Activated CD4-positive, alpha-beta T cell treated with anti-CD3 and anti-CD28 coated beads, Interleukin-2, amount 50 U/mL, for 16 hours (primary cell): ENCODE results near the gene RNF166.

Source experiments
- DNase-seq: peaks from one replicate; pipeline ENCODE4 v3.0.0-alpha.2; 2020

Gene RNF166

GRCh38 chr16:88739139-88739976 lies 33.1 kb upstream of the RNF166 start:
- DNase-seq = no peak

GRCh38 chr16:88738151-88739084 lies 32.2 kb upstream of the RNF166 start:
- DNase-seq = no peak

GRCh38 chr16:88737298-88738150 lies 31.3 kb upstream of the RNF166 start:
- DNase-seq = peak; percentile 78

- DNase-seq = no peak
Observed at GRCh38 chr16:88736496-88736895, 30.3 kb upstream of the RNF166 start.

GRCh38 chr16:88736088-88736487 lies 29.9 kb upstream of the RNF166 start:
- no peak for DNase-seq

- no peak for DNase-seq
Observed at GRCh38 chr16:88735616-88736015, 29.4 kb upstream of the RNF166 start.

GRCh38 chr16:88735121-88735520 lies 28.9 kb upstream of the RNF166 start:
- DNase-seq = no peak

- no peak for DNase-seq
Observed at GRCh38 chr16:88734361-88734728, 28.1 kb upstream of the RNF166 start.

- no peak for DNase-seq
Observed at GRCh38 chr16:88733630-88734360, 27.6 kb upstream of the RNF166 start.

- no peak for DNase-seq
Observed at GRCh38 chr16:88732961-88733294, 26.7 kb upstream of the RNF166 start.

- DNase-seq = no peak
Observed at GRCh38 chr16:88732172-88732960, 26.2 kb upstream of the RNF166 start.

- DNase-seq = no peak
Observed at GRCh38 chr16:88731699-88732098, 25.5 kb upstream of the RNF166 start.

GRCh38 chr16:88730632-88731607 lies 24.7 kb upstream of the RNF166 start:
- DNase-seq = no peak

GRCh38 chr16:88727871-88728270 lies 21.7 kb upstream of the RNF166 start:
- no peak for DNase-seq

- DNase-seq = no peak
Observed at GRCh38 chr16:88726981-88727380, 20.8 kb upstream of the RNF166 start.

- no peak for DNase-seq
Observed at GRCh38 chr16:88726408-88726749, 20.2 kb upstream of the RNF166 start.

GRCh38 chr16:88725609-88726407 lies 19.6 kb upstream of the RNF166 start:
- no peak for DNase-seq

GRCh38 chr16:88724855-88725555 lies 18.8 kb upstream of the RNF166 start:
- DNase-seq = no peak

- DNase-seq = no peak
Observed at GRCh38 chr16:88723911-88724310, 17.7 kb upstream of the RNF166 start.
